NCI-H187 (cell line): ENCODE data around the gene WWOX.
"Not testable (repeated sequence)": the region's sequence is repeated elsewhere in the genome, so short reads cannot be mapped to it uniquely, and the experiment has no call there.

Source experiments
- DNase-seq, 2 experiments: peaks; one replicate each; lab custom pipeline; 2025; lab: John Stamatoyannopoulos, UW

The WWOX gene

DNA sequence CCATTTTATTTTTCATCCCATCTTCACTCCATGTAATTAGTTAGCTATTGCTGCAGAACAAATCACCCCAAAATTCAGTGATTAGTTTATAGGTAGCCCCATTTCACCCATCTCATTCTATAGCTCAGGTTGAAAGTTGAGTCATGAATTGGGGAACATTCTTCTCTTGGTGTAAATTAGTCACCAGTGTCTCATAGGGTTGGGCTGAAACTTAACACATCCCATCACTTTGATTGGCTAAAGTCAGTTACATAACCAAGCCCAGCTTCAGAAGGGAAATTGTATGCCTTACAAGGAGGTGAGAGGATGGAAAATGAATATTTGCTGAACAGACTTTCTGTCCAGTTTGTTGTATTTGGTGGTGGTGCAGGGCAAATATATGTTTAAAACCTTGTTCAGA, 477.5 kb downstream of the WWOX start:
- no peak for DNase-seq

DNA sequence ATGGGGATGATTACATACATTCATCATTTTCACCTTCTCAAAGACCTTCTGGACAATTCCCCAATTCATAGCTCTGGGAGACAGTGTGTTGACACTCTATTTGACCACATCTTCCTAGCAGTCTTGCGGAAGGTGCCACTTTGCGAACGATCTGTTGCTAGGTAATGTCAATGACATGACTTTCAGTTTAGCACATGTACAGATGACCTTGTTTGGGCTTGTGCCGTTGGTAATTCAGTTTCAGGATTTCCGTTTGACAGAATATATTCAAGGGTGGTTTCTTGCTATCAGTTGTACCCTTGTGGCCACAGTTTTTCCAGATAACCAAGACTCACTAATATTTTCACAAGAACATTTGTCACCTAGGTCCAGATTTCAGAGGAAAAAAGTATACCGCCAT, 478.2 kb downstream of the WWOX start:
- no peak for DNase-seq

DNA sequence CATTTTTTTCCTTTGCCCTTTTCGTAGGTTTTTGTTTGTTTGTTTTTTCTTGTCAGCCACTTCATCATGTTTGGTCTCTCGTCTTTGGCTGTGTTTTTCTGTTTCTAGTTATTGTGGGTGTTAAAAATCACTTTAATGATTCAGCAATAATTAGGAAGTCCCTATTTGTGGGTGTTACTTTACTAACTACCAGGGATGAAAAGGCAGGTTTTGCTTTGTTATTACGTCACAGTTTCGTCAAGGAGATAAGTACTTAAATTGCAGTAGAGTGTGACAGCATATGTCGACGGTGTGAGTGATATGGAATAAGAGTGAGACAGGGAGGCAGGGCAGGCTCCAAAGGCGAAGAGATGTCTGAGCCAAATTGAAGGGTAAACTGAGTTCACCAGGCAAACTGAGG, 479.6 kb downstream of the WWOX start:
- no peak for DNase-seq

DNA sequence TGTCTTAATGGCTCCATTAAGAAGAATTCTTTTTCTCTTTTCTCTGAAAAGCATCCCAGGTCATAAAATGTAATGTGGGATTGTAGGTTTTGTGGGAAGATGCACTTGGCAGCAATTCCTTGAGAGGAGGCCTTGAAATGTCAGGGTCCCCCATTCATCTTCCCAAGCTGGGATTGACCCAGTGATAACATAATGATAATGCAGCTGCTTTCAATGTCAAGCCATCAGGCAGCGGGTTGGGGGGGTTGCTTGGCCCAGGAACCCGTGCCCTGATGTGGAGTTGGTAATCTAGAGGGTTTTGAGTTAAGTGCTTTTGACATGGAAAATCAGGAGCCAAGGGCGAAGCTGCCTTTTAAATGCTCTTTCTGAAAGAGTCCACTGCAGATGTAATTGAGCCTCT, 484.0 kb downstream of the WWOX start:
- DNase-seq = peak; percentile 30 to 35

DNA sequence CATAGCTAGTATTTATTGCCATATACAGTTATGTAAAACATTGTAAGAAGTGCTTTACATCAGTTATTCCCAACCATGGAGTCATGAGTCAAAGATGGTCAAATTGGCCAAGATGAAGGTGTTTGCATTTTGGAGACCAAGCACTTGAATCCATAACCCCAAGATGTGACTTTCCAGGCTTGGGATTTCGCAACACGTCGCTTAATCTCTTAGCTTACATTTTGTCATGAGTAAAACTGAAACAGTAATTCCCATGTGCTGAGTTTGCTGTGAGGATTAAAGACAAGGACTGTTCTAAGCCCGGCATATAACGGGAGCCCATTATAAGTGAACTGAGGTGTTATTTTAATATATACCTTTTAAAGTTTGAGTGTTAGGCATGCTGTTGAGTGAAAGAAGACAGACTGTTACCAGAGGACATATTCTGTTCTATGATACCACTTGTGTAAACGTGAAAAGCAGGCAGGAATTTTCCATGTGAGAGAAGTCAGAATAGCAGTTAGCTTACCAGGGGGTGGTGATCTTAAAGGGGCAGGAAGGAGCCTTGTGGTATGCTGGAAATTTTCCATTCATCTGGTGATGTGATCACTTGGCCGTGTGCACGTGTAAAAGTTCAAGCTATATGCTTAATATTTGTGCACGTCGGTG, 484.9 kb downstream of the WWOX start:
- DNase-seq = no peak

DNA sequence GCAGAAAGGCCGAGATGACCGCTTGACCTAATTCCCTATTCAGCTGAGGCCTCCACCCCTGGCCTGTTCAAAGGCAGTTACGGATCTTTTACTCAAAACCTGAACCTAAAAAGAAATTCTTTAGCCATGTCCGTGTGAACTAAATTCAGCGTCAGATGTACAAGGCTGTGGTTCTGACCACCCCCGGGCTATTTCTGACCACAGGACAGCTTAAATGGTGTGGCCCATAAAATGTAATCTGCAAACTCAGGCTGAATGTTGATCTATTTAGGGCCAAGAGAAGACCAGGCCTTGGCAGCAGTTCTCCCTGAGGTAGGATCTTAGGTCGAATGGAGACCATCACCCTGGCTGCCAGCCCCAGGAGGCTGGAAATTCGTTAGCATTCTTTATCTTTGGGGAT, 485.5 kb downstream of the WWOX start:
- no peak for DNase-seq

DNA sequence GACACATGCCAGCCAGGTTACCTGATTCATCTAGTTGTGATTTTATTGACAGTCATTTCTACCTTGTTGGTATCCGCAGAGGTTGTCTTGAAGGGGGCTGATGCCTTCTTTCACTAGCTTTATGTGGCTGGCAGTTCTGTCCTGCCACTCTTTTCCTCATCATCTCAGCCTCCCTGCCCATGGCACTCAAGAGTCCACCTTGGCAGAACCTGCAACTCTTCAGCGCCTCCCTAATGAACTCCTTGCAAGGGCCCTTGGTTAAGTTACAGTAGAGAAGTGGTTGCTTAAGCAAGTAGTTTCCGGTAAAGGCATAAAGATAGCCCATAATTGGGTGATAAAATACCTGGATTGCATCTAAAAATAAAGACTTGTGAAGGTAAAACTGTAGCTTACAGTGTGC, 489.9 kb downstream of the WWOX start:
- DNase-seq = no peak

DNA sequence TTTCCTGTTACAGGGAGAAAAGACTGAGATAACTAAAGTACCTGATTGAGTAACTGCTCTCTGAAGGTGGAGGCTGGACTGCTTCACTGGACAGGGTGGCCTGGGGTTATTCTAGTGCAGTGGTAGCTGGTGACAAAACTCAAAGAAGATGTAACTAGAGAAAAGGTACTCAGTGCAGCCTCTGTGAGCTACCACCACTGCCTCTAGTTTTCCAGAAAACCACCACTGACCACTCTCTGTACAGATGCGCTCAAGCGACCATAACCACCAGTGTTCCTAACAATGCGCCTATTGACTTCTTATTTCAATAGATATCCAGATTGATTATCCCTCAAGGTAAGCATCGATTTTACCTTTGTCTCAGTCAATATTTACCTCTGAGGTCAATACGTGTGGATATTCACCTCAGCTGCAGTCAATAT, 492.2 kb downstream of the WWOX start:
- no peak for DNase-seq

DNA sequence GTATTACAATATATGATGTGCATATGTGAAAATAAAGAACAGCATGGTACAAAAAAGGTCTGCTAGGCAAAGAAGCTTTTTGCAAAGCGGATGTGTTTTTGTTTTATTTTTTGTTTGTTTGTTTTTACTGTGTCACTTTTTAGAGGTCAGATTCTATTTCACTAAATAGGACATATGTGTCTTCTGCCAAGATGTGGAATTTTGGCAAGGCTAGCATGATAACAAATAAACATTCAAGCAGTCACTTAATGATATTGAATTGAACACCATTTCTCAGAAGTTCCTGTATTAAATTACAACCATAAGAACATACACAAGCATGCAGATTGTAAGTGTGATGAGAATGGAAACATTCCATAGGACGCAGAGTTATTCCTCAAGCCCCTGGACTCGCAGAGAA, 492.7 kb downstream of the WWOX start:
- no peak for DNase-seq

DNA sequence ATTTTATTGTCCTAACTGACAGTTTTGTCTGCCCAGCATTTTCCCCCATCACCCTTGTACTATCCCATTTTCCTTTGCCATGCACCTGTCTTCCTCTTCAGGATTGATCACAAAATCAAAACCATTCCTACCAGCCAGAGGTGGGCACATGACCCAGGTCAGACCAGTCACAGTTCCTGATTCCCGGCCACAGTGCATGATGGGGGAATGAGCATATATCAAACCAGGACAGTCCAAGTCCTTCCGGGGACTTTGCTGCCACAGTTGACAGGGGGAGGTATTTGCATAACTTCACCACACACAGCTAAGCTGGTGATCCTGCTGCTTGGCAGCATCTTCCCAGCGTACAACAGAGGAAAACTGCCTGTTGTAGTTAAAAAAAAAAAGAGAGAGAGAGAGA, 493.9 kb downstream of the WWOX start:
- DNase-seq = no peak

DNA sequence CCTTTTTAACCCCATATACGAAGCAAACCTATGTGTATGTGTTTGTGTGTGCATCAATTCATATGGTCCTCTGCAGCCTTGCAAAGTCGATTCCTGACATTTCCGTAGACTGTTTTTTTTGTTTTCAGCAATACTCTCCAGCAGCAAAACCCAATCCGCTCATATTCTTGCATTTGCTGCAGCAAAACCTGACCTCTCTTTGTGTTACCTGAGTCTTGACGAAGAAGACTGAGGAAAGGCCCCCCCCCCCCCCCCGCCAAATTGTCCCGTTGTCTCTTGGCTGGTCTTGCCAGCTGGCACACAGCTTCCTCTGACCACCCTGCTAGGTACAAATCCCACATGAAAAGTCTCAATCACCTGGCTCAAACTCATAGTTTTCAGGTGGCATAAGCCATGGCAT, 494.7 kb downstream of the WWOX start:
- no peak for DNase-seq

DNA sequence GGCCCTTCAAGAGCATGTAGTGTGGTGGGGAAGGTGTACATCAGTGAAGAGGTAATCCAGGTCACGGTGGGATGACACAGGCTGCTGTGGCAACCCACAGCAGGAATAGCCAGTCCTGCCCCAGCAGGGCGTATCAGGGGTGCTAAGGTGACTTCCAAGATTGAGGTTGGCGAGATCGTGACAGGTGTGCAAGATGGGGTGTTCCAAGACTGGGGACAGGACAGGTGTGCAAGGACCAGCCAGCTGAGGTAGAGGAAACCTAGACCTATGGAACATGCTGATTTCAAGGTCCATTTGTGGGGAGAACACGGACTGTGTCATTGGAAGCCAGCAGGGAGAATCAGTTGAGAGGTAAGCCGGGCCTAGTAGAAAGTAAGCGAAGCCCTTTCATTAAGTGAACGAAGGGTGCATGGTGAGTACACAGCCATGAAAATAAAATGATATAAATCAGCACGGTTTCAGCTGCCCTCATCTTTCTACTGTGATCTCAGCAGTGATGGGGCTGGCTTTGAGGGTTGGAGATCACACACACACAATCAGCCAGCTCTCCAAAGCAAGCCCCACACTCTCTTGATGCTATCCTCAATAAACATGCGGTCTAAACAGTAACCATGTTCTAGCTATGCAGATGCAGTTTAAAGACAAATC, 497.0 kb downstream of the WWOX start:
- no peak for DNase-seq

DNA sequence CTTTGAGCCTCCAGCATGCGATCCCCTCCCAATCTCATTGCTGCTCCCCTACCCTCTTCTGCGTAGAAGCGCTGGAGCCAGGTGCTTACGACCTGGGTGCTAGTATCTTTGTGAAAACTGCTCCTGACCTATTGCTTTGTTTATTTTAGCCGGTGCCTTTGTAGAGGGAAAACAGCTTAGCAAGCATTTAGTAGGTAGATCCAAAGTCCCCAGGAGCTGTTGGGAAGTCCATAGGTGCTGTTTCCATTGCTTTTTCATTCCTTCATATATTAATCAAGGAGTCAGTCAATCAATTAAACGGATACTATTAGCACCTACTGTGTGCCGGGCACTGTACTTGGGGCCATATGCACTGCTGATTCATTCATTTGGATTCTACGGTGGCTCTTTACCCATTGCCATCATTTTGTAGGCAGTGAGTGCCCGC, 497.6 kb downstream of the WWOX start:
- DNase-seq = no peak

DNA sequence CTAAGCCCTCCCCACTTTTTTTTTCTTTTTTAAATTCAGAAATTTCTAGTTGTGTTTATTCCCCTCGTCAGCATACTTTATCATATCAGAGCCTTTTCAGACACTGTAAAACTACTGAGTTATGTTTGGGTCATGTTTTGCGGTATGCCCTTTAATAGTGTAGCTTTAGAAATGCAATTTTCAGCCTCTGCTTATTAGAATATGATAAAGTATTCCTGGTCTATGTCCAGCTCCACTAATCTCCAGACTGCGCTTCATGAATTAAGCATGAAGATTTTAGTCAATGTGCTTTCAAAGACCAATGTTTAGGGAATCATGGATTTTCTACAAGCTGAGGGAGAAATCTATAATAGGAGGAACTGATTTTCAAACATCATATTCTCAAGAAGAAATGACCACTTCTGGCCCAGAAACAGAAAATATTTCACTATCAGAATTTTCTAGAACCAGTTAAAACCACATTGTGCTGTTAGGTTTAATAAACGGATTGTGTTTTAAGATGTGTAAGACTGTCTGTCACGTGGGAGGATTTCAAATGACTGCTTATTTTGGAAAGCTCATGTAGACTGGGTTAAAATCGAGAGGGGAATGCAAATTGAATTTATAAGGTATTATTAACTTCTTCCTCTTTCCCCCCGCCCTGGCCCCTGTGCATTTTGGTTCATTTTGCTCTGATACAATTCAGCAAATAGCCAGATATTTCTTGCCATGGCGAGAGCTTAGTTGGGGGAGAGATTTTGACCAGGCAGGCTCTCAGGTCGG, 498.5 kb downstream of the WWOX start:
- no peak for DNase-seq

DNA sequence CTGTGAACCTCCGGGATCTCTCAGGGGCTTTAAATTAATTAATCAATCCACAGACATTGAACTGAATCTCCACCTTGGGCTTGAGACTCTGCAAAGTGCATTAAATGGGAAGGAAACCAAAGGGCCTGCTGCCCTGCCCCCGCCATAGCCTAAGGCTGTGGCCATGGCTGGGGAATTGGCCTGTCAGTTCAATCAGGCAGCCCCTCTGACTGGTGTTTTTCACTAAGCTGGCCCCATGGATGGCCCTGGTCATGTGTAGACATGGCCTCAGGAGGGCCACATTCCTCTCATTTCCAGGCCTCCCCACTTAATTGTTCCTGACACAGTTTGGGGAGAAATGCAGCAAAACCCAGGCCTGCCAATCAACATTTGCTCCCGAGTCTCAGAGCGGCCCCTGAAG, 499.8 kb downstream of the WWOX start:
- DNase-seq = no peak

DNA sequence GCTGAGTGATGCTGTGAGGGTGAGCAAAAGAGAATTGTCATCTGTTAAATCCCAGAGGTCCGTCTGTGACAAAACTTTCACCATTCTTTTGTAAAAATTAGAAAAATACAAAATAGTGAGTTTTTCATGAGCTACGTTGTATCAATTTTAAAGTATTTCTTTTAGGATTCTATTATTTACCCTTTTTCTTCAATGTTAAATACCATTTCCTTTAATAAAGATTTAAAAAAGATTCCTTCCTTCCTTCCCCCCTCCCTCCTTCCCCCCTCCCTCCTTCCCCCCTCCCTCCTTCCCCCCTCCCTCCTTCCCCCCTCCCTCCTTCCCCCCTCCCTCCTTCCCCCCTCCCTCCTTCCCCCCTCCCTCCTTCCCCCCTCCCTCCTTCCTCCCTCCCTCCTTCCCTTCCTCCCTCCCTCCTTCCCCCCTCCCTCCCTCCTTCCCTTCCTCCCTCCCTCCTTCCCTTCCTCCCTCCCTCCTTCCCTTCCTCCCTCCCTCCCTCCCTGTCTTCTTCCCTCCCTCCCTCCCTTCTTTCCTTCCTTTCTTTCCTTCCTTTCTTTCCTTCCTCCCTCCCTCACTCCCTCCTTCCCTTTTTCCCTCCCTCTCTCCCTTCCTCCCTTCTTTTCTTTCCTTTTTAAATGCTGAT, 505.1 kb downstream of the WWOX start:
- DNase-seq = not testable (repeated sequence)

DNA sequence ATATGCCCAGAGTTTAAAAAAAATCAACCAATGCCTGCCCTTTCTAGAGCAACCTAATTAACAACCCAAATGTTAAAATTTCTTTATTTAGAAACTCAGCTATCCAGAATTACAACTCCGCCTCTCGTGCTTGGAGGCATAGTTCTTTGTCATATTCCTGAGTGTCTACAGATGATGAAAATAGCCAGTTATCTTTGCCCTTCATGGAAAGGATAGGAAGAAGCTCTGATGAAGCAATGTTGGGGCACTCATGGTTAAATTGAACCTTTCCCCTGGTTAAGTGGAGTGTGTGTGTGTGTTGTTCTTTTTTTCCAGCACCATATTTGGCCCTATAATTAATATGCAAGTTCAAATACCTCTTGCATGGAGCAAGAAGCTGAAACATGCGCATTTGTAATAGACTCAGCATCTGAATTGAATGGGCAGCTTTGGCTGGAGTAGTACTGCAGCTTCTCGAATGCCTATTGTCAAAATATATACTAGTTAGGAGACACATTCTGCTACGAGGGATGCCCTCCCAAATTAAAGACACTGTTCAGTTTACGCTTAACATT, 506.2 kb downstream of the WWOX start:
- no peak for DNase-seq

DNA sequence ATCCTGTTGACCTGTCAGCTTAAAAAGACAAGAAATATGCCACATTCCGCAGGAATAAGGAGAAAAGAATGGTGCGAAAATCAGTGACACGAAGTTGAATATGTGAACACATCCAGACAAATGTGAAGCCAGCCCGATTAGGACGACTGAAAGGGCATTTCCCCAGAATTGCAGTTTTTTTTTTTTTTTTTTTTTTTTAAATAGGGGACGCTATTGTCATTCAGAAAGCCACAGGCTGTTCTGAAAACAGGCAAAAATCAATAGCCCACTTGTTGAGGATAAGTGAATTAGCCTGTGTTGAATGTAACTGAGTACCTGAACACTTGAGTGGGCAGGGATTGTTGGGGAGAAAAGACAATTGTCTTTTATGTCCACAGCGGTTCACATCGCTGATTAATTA, 507.1 kb downstream of the WWOX start:
- peak in 1 of 2 experiments; percentile 13 for DNase-seq

DNA sequence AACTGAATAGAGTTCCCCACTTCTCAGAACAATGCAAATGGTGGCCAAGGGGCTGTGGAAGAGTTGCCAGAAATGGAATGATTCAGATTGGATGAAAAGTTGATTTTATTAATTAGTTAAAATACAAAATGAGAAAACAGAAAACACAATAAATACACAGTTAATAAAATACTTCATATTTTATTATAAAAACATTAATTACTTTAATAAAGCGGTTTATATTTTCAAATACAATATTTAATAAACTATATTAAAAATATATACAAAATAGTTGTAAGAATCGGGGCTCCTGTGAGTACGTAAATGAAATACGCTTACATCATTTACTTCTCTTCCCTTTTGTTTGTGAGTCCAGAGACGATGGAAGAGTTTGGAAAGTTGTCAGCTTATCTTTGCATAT, 507.6 kb downstream of the WWOX start:
- DNase-seq = no peak

DNA sequence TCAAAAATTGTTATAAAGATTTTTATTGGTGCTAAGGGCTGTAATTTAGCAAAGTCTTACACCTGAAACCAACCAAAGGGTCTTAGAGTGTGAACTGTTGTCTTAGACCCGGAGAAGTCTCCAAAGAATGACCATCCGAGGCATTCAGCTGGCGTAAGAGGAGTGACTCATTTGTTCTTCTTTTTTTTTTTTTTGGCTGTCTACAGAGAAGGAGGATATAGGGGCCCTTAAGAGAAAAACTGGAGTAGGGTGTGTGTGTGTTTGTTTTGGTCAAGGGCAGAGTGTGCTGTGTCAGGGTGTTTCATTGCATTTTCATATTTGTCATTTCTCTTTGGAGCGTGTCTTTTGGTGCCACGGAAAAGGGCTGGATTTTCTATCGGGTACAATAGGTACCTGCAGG, 508.0 kb downstream of the WWOX start:
- DNase-seq = no peak

DNA sequence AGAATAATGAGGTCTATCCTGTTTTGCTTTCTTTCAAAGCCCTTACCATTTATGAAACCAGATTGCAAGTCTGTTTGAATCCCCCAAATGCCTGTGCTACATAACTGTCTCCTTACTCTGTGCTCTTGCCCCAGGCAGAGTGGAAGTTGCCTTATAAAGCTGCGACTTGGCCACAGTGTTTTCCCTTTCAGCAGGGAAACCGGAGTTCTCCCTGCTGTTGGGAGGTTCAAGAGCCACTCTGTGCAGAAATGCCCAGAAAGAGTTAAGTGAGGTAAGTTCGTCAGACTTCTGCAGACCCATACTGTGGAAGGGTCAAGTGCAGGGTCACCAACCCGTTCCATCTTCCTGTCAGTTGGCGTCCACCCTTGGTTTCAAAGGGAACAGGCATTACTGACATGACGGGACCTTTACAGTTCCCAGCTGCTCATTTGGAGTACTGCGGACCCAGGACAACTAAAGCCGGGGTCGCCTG, 508.9 kb downstream of the WWOX start:
- no peak for DNase-seq
